Activated T-helper 1 cell treated with Interleukin-2 at 50 U/mL for 16 hours (primary cell): ENCODE results near the gene SREBF2.
"Not testable (repeated sequence)": the region's sequence is repeated elsewhere in the genome, so short reads cannot be mapped to it uniquely, and the experiment has no call there.

Source experiments
- DNase-seq: peaks from one replicate; pipeline ENCODE4 v3.0.0-alpha.2; 2020; ENCODE audit warnings: low read depth

SREBF2 gene

DNA sequence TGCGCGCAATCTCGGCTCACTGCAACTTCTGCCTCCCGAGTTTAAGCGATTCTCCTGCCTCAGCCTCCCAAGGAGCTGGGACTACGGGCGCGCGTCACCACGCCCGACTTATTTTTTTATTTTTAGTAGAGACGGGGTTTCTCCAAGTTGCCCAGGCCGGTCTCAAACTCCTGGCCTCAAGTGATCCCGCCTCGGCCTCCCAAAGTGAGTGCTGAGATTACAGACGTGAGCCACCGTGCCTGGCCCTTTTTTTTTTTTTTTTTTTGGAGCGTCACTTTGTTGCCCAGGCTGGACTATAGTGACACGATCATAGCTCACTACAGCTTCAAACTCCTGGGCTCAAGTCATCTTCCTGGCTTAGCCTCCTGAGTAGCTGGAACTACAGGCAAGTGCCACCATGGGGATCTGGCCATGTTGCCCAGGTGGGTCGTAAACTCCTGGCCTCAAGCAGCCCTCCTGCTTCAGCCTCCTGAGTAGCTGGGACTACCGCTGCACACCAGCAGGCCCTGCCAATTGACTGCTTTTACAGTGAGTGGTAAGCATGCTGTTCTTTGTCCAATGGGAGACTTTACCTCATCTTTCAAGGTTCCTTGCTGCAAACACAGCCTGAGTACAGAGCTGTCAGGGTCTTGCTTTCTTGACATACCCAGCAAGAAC, 114.6 kb downstream of the SREBF2 start:
- DNase-seq = no peak

DNA sequence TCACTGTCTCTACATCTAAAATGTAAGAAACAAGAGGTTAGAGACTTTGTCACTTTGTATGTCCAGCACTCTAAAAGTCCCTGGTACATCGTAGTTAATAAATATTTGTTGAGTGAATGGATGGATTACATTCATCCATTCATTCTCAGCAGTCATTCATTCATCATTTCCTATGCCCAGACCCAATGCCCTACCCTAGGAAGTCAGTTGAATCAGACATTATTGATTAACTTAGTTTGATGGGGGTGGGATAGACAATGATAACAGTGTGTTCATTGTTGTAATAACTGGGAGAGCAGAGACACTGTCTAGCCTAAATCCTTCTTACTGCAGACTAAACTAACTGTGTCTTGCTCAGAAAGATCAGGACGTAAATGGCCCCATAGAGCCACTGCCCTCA, 115.2 kb downstream of the SREBF2 start:
- no peak for DNase-seq

DNA sequence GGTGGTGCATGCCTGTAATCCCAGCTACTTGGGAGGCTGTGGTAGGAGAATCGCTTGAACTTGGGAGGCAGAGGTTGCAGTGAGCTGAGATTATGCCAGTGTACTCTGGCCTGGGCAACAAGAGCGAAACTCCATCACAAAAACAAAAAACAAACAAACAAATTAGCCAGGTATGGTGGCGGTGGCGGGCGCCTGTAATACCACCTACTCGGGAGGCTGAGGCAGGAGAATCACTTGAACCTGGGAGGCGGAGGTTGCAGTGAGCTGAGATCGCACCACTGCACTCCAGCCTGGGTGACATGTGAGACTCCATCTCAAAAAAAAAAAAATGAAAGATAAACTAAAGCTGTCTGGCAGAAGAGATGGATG, 116.0 kb downstream of the SREBF2 start:
- not testable (repeated sequence) for DNase-seq

DNA sequence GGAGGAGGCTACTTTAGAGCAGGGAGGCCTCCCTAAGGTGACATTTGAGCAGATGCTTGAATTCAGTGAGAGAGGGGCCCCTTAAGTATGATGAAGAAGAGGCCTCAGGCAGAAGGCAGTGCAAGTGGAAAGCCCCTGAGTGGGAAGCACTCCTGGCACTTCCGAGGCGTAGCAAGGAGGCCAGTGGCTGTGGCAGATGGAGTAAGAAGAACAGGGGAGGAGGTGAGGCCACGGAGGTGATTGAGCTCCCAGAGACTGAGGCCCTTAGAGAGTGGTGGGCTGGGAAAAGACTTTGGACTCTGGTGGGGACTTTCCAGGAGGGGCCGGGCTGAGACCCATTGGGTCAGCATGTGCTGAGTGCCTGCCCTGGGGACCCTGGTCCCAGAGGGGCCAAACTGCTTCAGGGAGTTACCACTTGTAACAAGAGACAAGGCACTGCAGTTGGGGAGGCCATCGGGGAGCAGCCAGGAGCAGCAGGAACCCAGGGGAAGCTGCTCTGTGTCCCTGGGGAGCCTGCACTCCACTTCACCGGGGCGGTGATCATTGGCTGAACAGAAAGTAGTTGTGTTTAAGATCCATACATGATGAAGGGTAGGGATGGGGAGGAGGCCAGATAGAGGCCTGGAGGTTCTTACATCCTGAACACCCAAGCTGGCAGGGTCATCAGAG, 116.5 kb downstream of the SREBF2 start:
- DNase-seq = no peak

DNA sequence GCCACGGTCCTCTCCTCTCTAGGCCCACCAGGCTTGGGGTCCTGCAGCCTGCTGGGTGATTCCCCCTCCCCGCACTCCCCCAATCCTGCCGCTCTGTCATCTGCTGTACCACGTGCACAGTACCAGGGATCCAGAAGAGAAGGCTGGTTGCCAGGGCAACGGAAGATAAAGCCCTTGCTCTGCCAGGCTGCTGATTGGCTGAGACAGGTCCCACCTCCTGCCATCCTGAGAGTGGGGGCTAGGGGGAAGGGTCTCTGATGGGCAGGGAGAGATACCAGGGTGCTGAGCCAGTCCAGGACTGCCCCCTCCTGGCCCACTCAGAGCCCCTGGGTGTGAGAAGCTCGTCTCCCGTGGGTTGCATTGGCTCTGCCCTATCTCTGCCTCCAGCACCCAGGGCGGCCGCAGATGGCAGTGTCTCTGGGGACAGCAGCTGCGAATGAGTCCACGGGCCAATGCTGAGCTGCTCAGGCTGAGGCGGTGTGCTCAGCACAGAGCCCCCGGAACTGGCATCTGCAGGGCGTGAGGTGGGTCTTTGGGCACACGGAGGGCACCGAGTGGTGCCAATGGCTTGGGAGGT, 119.1 kb downstream of the SREBF2 start, which contains the start of gene SMIM45:
TSS of gene SMIM45 (plus strand) at position 253 of the 577 bp plus-strand sequence.
- DNase-seq = no peak

DNA sequence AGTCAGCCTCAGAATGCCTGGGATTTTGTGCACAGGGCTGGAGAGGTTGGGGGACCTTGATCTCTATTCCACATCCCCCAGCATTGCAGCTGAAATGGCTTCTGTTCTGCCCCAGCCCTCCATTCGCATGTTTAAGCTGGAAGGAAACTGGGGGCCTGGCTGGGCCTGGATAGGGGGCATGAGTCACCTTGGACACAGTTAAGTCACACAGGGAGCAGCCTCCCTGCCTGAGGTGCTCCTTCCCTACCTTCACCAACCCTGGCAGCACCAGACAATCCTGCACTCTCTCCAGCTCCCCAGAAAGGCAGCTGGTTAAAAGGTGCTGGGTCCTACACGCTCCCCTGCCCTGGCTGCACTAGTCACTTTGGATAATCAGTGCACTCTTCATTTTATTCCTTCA, 119.8 kb downstream of the SREBF2 start:
- no peak for DNase-seq
